Measurements from ENCODE around the gene LRRK1.

GRCh38 chr15:101026656-101027272, 107.6 kb downstream of the LRRK1 start:
- TF ChIP-seq CTCF (IDR thresholded peaks at IDR 0.05) (no peak), POLR2A (IDR thresholded peaks at IDR 0.05) (no peak)

Data from thyroid gland (tissue), 4 donors.